ENCODE measurements around the gene PCDHGA1. TPM values are rescaled to one million over a fixed set of nuclear protein-coding genes. Genes with fewer than 3 reads are reported as not detected.
A peak's percentile ranks its signal among the peaks of the same experiment; 100 is the strongest.

The PCDHGA1 gene
- total RNA-seq, 2 donors from 2014 or later = 0.33 to 0.78 TPM

DNA sequence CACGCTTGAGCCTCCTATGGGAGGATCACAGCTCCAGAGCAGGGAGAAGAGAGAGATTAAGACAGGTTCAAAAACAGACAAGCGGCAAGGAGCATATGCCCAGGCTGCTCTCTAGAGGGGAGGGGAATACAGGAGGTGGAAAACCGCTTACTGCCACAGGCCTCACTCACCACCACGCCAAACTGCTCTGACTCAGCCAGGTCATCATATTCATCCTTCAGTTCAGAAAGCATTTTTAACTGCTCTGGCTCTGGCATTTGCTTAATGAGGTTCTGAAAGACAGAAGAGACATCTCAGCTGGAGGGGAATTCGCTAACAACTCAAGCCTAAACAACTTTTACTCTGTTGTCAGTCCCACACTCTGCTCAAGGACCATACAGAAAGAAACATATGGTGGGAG is 198.7 kb downstream of the PCDHGA1 start:
- H3K27ac ChIP-seq = peak overlapping the region; percentile 79 to 85 (median 82)
- H3K9me3 ChIP-seq = no peaks in the 10 kb centered on the region
- no peak overlapping the region for H3K4me3 ChIP-seq
- intact Hi-C loops (cut with DNase I) = no loop called here
- WGBS, 2 donors = 46 to 61% methylated on average over 5 of the region's 5 CpGs
- H3K36me3 ChIP-seq (replicated peaks in 1 of 2; ENCODE audit: insufficient read depth in 1 of 2, low read depth in 2 of 2) = peaks cover 0 to 5% of the 10 kb centered on the region in 2 donors
- peaks cover 43% of the 10 kb centered on the region for H3K4me1 ChIP-seq
- no peaks in the 10 kb centered on the region for H3K27me3 ChIP-seq
- ATAC-seq (peak; percentile 39), DNase-seq (peak in 1 of 4 donors; percentile 38)
- TF ChIP-seq, protein P1, sequence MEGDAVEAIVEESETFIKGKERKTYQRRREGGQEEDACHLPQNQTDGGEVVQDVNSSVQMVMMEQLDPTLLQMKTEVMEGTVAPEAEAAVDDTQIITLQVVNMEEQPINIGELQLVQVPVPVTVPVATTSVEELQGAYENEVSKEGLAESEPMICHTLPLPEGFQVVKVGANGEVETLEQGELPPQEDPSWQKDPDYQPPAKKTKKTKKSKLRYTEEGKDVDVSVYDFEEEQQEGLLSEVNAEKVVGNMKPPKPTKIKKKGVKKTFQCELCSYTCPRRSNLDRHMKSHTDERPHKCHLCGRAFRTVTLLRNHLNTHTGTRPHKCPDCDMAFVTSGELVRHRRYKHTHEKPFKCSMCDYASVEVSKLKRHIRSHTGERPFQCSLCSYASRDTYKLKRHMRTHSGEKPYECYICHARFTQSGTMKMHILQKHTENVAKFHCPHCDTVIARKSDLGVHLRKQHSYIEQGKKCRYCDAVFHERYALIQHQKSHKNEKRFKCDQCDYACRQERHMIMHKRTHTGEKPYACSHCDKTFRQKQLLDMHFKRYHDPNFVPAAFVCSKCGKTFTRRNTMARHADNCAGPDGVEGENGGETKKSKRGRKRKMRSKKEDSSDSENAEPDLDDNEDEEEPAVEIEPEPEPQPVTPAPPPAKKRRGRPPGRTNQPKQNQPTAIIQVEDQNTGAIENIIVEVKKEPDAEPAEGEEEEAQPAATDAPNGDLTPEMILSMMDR (IDR thresholded peaks at IDR 0.05) = peak in 1 of 7 experiments; percentile 8
- no peak for TF ChIP-seq POLR2A (IDR thresholded peaks at IDR 0.05)

DNA sequence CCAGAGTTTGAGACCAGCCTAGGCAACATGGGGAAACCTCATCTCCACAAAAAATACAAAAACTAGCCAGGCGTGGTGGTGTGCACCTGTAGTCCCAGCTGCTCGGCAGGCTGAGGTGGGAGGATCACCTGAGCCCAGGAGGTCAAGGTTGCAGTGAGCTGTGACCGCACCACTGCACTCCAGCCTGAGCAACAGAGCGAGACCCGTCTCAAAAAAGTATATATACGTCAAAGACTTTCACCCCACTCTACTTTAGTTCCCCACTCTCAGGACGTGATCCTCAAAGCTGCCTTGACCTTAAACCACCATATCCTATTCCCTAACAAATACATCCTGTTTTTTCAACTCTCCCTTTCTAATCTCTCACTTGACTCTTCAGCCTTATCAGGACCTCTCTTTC is 199.6 kb downstream of the PCDHGA1 start:
- Histone ChIP-seq H3K4me1 (peaks cover 38% of the 10 kb centered on the region), H3K4me3 (no peak overlapping the region), H3K36me3 (replicated peaks in 1 of 2; ENCODE audit: insufficient read depth in 1 of 2, low read depth in 2 of 2) (peaks cover 0 to 5% of the 10 kb centered on the region in 2 donors), H3K27me3 (no peaks in the 10 kb centered on the region), H3K9me3 (no peaks in the 10 kb centered on the region), H3K27ac (peak overlapping the region in 3 of 4 donors; percentile 79 to 85 (median 80))
- WGBS, 2 donors = 85 to 98% methylated on average over 7 of the region's 7 CpGs
- intact Hi-C loops (cut with DNase I) = no loop called here
- TF ChIP-seq, protein P1 (IDR thresholded peaks at IDR 0.05) = no peak
- TF ChIP-seq POLR2A (IDR thresholded peaks at IDR 0.05) = no peak
- ATAC-seq (no peak), DNase-seq (no peak)

DNA sequence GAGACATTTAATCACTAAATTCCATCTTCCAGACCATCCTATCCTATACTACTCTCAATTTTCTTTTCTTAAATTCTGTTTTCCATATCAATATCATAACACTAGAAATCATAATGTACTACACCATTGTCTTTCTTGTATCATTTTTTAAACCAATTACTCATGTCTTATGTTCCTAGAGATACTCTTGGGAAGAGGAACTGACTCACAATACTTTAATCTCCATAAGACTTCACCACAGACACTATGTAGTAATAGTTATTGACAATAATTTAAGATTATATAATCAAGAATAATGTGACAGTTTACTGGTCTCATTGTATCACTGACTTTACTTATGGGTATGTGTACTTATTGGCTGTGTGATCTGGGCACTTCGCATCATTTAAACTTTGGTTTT is 202.4 kb downstream of the PCDHGA1 start:
- intact Hi-C loops (cut with DNase I) = no loop called here
- ATAC-seq (no peak), DNase-seq (no peak)
- H3K36me3 ChIP-seq (replicated peaks in 1 of 2; ENCODE audit: insufficient read depth in 1 of 2, low read depth in 2 of 2) = peaks cover 0 to 4% of the 10 kb centered on the region in 2 donors
- peaks cover 21% of the 10 kb centered on the region for H3K4me1 ChIP-seq
- H3K9me3 ChIP-seq = no peaks in the 10 kb centered on the region
- no peak overlapping the region for H3K27ac ChIP-seq
- WGBS, 2 donors = 93 to 96% methylated on average over 1 of the region's 1 CpG
- TF ChIP-seq, protein P1 (IDR thresholded peaks at IDR 0.05) = no peak
- TF ChIP-seq POLR2A (IDR thresholded peaks at IDR 0.05) = no peak
- no peaks in the 10 kb centered on the region for H3K27me3 ChIP-seq
- H3K4me3 ChIP-seq = no peak overlapping the region

DNA sequence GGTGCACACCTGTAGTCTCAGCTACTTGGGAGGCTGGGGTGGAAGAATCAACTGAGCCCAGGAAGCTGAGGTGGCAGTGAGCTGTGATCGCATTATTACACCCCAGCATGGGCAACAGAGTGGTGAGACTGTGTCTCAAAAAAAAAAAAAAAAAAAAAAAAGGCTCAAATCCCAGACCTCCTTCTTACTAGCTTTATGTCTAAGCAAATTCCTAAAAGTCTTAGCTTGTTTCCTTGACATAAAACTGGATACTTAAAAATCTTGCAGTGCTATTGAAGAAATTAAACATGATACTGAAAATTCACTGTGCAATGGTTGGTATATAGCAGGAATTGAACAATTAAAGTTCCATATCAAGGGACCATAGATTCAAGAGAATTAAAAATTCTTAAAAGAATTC is 203.6 kb downstream of the PCDHGA1 start:
- Histone ChIP-seq H3K27ac (no peak overlapping the region), H3K9me3 (no peaks in the 10 kb centered on the region), H3K36me3 (replicated peaks in 1 of 2; ENCODE audit: insufficient read depth in 1 of 2, low read depth in 2 of 2) (peaks cover 0 to 4% of the 10 kb centered on the region in 2 donors), H3K4me1 (peaks cover 10% of the 10 kb centered on the region), H3K4me3 (no peak overlapping the region), H3K27me3 (no peaks in the 10 kb centered on the region)
- intact Hi-C loops (cut with DNase I) = no loop called here
- DNase-seq (no peak), ATAC-seq (no peak)
- no peak for TF ChIP-seq POLR2A (IDR thresholded peaks at IDR 0.05)
- TF ChIP-seq, protein P1 (IDR thresholded peaks at IDR 0.05) = no peak
- WGBS, 2 donors = 89 to 100% methylated on average over 1 of the region's 1 CpG

DNA sequence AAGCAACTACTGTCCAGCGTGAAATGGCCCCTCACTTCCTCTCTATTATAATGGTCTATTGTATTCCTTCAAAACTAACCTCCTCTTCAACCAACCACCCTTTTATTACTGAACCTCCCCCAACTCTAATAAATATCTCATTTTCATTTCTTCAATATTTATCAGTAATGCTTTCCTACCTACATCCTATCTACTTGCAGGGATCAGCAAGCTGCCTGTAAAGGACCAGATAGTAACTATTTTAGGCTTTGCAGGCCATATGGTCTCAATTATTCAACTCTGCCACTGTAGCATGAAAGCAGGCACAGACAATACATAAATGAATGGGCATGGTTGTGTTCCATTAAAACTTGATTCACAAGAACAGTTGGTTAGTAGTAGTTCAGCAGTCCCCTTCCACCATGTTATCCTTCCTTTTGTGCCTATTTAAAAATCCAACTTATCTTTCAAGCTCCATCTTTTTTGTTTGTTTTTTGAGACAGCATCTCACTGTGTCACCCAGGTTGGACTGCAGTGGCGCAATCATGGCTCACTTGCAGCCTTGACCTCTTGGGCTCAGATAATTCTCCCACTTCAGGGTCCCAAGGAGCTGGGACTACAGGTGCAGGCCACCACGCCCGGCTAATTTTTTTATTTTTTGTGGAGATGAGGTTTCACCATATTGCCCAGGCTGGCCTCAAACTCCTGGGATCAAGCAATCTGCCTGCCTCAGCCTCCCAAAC is 204.3 kb downstream of the PCDHGA1 start:
- H3K9me3 ChIP-seq = no peaks in the 10 kb centered on the region
- TF ChIP-seq POLR2A (IDR thresholded peaks at IDR 0.05) = no peak
- TF ChIP-seq, protein P1 (IDR thresholded peaks at IDR 0.05) = no peak
- H3K27me3 ChIP-seq = no peaks in the 10 kb centered on the region
- WGBS, 2 donors = 90 to 91% methylated on average over 4 of the region's 4 CpGs
- H3K27ac ChIP-seq = no peak overlapping the region
- peaks cover 0 to 4% of the 10 kb centered on the region in 2 donors for H3K36me3 ChIP-seq (replicated peaks in 1 of 2; ENCODE audit: insufficient read depth in 1 of 2, low read depth in 2 of 2)
- DNase-seq (no peak), ATAC-seq (no peak)
- intact Hi-C loops (cut with DNase I) = no loop called here
- no peak overlapping the region for H3K4me3 ChIP-seq
- peaks cover 3% of the 10 kb centered on the region for H3K4me1 ChIP-seq

Measured in body of pancreas (tissue), 4 donors.